CD4-positive, alpha-beta memory T cell (primary cell): ENCODE results near the gene CCDC194. TPM values are rescaled to one million over a fixed set of nuclear protein-coding genes. Genes with fewer than 3 reads are reported as not detected.
"Not testable (repeated sequence)": the region's sequence is repeated elsewhere in the genome, so short reads cannot be mapped to it uniquely, and the experiment has no call there.

ENCODE experiments used
- CTCF ChIA-PET: fragments of 350-600 bp; sonication (Branson Sonifier 250); formaldehyde crosslinking; loops from one replicate; lab custom pipeline; 2021; ENCODE audit warnings: inconsistent platforms; ENCODE audit not compliant: partially characterized antibody; lab: Charles Lee
- POLR2A ChIA-PET: fragments of 350-600 bp; sonication (Branson Sonifier 250); formaldehyde crosslinking; loops from one replicate; lab custom pipeline; 2021; ENCODE audit not compliant: partially characterized antibody; lab: Charles Lee
- DNase-seq, 5 donors: peaks; one replicate each; pipeline versions ENCODE4 v3.0.0 to v3.0.0-alpha.2; 2020 to 2022; ENCODE audit warnings: mixed read lengths in 1 of 5
- H3K27ac ChIP-seq: one replicate; pipeline ENCODE4 v1.7.0; 2013; ENCODE audit warnings: low read depth, low read length
- H3K27me3 ChIP-seq: 2 replicates; pipeline ENCODE4 v1.7.0; 2013; ENCODE audit warnings: mild to moderate bottlenecking, low read length, moderate library complexity; ENCODE audit not compliant: insufficient read depth
- H3K36me3 ChIP-seq: 2 replicates; pipeline ENCODE4 v1.7.0; 2013; ENCODE audit warnings: mild to moderate bottlenecking, low read length, moderate library complexity; ENCODE audit not compliant: insufficient read depth
- H3K4me1 ChIP-seq: 2 replicates; pipeline ENCODE4 v1.7.0; 2013; ENCODE audit warnings: mild to moderate bottlenecking, low read length, moderate library complexity; ENCODE audit not compliant: insufficient read depth
- H3K4me3 ChIP-seq, 2 donors: one replicate each; pipeline ENCODE4 v1.7.0; 2013; ENCODE audit warnings: low read length in 2 of 2, mild to moderate bottlenecking in 1 of 2
- H3K9me3 ChIP-seq, 2 donors: one replicate each; pipeline ENCODE4 v1.7.0; 2013; ENCODE audit warnings: low read length in 2 of 2, control low read depth in 1 of 2; ENCODE audit not compliant: control insufficient read depth in 1 of 2
- H3K27ac Mint-ChIP-seq, 7 donors: one replicate each; pipeline ENCODE4 v1.8.0; 2020 to 2021; ENCODE audit warnings: mixed read lengths in 7 of 7, mild to moderate bottlenecking in 6 of 7, inconsistent platforms in 3 of 7, moderate library complexity in 3 of 7
- H3K27me3 Mint-ChIP-seq, 2 donors: one replicate each; pipeline ENCODE4 v1.8.0; 2020 to 2021; ENCODE audit warnings: mixed read lengths in 2 of 2
- H3K36me3 Mint-ChIP-seq, 2 donors: one replicate each; pipeline ENCODE4 v1.8.0; 2020 to 2021; ENCODE audit warnings: mixed read lengths in 2 of 2, inconsistent platforms in 1 of 2, mild to moderate bottlenecking in 1 of 2
- H3K4me1 Mint-ChIP-seq, 4 donors: one replicate each; pipeline ENCODE4 v1.8.0; 2020 to 2021; ENCODE audit warnings: mixed read lengths in 4 of 4, mild to moderate bottlenecking in 1 of 4
- H3K4me3 Mint-ChIP-seq, 8 donors: one replicate each; pipeline ENCODE4 v1.8.0; 2020 to 2021; ENCODE audit warnings: mixed read lengths in 8 of 8, mild to moderate bottlenecking in 7 of 8, moderate library complexity in 6 of 8, inconsistent platforms in 3 of 8
- H3K9me3 Mint-ChIP-seq, 8 donors: one replicate each; pipeline ENCODE4 v1.8.0; 2020 to 2021; ENCODE audit warnings: mixed read lengths in 8 of 8, mild to moderate bottlenecking in 5 of 8, inconsistent platforms in 3 of 8, moderate library complexity in 1 of 8
- intact Hi-C: fragments of 100-400 bp; cut with micrococcal nuclease; formaldehyde crosslinking; loops from one replicate; pipeline ENCODE4 v1.15.1; 2023
- polyA plus RNA-seq, 2 donors: library from polyadenylated mRNA; unstranded; fragments of 300-500 nt; fragmentation: Illumina TruSeq; gene quantifications; one replicate each; pipeline ENCODE4 v1.2.3, GENCODE V29; 2021
- total RNA-seq, 2 experiments: library from RNA; stranded (reverse); gene quantifications; one replicate each; pipeline ENCODE4 v1.2.3, GENCODE V29; 2021

The CCDC194 gene
- total and polyA plus RNA-seq, 4 experiments from 2014 or later: 2.5 to 3.3 TPM; not detected in 2

DNA sequence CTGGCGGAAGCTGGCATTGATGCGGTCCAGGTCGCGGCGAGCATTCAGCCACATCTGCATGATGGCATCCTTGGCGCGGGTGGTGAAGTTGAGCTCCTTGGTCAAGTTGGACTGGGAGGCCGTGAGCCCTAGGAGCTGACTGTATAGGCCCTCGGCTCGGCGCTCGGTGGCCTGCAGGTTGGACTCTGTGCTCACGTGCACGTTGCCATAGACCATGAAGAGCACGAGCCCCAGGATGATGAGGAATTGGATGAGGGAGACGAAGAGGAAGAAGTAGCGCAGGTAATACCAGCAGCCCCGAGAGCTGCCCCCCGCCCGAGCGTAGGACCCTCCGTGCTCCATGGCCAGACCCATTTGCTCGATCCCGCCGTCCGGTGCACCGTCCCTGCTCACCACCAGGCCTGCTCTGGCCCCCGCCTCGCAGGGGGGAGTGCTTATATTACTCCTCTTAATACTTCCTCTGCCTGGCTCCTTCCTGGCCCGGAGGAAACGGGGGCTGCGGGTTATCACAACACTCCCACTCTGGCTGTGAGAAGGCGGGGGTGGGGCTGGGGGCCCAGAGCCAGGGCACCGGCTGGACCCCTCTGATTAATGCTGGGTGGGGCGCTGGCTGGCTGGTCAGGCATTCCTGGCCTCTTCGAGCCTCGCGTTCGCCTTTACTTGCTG lies 16.9 kb downstream of the CCDC194 start, which contains the start of gene PLVAP:
TSS of gene PLVAP (minus strand) at position 408 of the 666 bp plus-strand sequence. CDS start at position 354, 54 bp downstream.
- Histone ChIP-seq H3K9me3 (no peaks in the 10 kb centered on the region), H3K36me3 (no peaks in the 10 kb centered on the region), H3K27ac (no peak within 1 kb of the TSS), H3K4me3 (no peak within 1 kb of the TSS), H3K4me1 (no peaks in the 10 kb centered on the region), H3K27me3 (no peaks in the 10 kb centered on the region)
- intact Hi-C loops: no loop called here
- ChIA-PET POLR2A (no interaction called here), CTCF (interaction anchor here (0.6 kb wide), 1 partner anchor 31 kb away, joined by 3 read pairs; no protein-coding TSS in a partner anchor)
- Mint-ChIP-seq H3K4me3 (no peak within 1 kb of the TSS), H3K4me1 (peaks cover 0 to 5% (median under 1%) of the 10 kb centered on the region in 4 donors), H3K36me3 (no peaks in the 10 kb centered on the region), H3K9me3 (peaks cover 0 to 3% (median 0%) of the 10 kb centered on the region in 8 donors), H3K27me3 (peaks cover 2 to 6% of the 10 kb centered on the region in 2 donors), H3K27ac (no peak within 1 kb of the TSS)
- no peak for DNase-seq

DNA sequence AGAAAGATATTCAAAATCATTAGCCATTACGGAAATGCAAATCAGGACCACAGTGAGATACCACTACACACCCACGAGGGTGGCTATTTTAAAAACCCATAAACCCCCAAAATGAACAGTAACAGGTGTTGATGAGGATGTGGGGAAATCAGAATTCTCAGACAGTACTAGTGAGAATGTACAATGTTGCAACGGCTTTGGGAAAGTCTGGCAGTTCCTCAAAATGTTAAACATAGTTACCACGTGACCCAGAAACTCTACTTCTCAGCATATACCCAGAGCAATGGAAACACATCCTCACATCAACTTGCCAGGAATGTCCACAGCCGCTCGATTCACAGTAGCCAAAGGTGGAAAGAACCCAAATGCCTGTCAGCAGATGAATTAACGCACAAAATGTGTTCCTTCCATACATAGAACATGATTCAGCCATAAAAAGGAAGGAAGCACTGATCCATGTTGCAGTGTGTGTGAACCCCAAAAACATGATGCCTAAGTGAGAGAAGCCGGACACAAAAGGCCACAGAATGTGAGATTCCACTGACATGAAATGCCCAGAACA lies 23.9 kb downstream of the CCDC194 start:
- CTCF ChIA-PET: no interaction called here
- Mint-ChIP-seq H3K9me3 (no peaks in the 10 kb centered on the region), H3K4me1 (no peaks in the 10 kb centered on the region), H3K36me3 (no peaks in the 10 kb centered on the region), H3K27me3 (peaks cover 8 to 9% of the 10 kb centered on the region in 2 donors), H3K4me3 (no peak overlapping the region), H3K27ac (no peak overlapping the region)
- no peak for DNase-seq
- POLR2A ChIA-PET: no interaction called here
- no peaks in the 10 kb centered on the region for H3K9me3 ChIP-seq
- no peak overlapping the region for H3K27ac ChIP-seq
- H3K27me3 ChIP-seq: no peaks in the 10 kb centered on the region
- no peaks in the 10 kb centered on the region for H3K4me1 ChIP-seq
- intact Hi-C loops: no loop called here
- H3K36me3 ChIP-seq: no peaks in the 10 kb centered on the region
- no peak overlapping the region for H3K4me3 ChIP-seq

DNA sequence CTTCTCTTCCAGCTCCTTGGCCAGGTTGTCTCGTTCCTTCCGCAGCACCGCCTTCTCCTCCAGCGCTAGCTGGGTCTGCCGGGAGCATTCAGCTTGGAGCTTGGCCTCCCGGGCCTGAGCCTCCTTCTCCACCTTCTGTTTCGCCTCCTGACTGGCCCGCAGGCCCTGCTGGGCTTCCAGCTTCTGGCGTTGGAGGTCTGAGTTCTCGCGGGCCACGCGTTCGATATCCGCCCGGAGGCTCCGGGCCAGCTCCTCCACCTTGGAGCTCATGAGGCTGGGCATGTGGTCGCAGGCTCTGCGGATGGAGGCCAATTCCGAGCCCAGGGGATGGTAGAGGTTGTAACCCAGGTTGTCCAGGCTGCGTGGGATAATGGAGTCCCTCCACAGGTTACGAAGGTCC lies 28.6 kb downstream of the CCDC194 start:
- Mint-ChIP-seq H3K4me1 (no peaks in the 10 kb centered on the region), H3K9me3 (no peaks in the 10 kb centered on the region), H3K27me3 (peaks cover 6% of the 10 kb centered on the region in 2 donors), H3K4me3 (no peak overlapping the region), H3K36me3 (no peaks in the 10 kb centered on the region), H3K27ac (peak overlapping the region in 1 of 7 donors; percentile 53)
- Histone ChIP-seq H3K27me3 (no peaks in the 10 kb centered on the region), H3K27ac (no peak overlapping the region), H3K4me1 (no peaks in the 10 kb centered on the region), H3K9me3 (no peaks in the 10 kb centered on the region), H3K36me3 (no peaks in the 10 kb centered on the region), H3K4me3 (no peak overlapping the region)
- DNase-seq: no peak
- CTCF ChIA-PET: interaction anchor here (1.1 to 1.5 kb wide), 3 partner anchors 21 to 25 kb away, joined by 4 read pairs; no protein-coding TSS in a partner anchor
- intact Hi-C loops: no loop called here
- POLR2A ChIA-PET: no interaction called here

DNA sequence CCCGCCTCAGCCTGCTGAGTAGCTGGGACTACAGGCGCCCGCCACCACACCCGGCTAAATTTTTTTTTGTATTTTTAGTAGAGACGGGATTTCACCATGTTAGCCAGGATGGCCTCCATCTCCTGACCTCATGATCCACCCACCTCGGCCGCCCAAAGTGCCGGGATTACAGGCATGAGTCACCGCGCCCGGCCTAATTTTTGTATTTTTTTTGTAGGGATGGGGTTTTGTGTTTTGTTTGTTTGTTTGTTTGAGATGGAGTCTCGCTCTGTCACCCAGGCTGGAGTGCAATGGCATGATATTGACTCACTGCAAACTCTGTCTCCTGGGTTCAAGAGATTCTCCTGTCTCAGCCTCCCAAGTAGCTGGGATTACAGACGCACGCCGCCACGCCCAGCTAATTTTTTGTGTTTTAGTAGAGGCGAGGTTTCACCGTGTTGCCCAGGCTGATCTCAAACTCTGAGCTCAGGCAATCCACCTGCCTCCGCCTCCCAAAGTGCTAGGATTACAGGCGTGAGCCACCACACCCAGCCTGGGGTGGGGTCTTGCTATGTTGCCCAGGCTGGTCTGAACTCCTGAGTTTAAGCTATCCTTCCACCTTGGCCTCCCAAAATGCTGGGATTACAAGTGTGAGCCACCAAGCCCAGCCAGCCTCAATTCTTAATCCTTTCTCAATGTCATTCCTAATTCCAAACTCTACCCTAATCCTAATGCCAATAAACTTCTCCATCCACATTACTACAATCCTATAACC lies 30.0 kb downstream of the CCDC194 start:
- H3K27me3 Mint-ChIP-seq, H3K27me3 ChIP-seq, intact Hi-C loops, H3K4me1 ChIP-seq, DNase-seq, H3K27ac ChIP-seq, H3K36me3 ChIP-seq, H3K9me3 ChIP-seq, H3K9me3 Mint-ChIP-seq, H3K4me3 Mint-ChIP-seq, H3K27ac Mint-ChIP-seq, H3K4me3 ChIP-seq, POLR2A ChIA-PET, H3K4me1 Mint-ChIP-seq, H3K36me3 Mint-ChIP-seq: not testable (repeated sequence)
- CTCF ChIA-PET: interaction anchor here (0.8 to 1.0 kb wide), 2 partner anchors 18 to 22 kb away, joined by 3 read pairs; no protein-coding TSS in a partner anchor

DNA sequence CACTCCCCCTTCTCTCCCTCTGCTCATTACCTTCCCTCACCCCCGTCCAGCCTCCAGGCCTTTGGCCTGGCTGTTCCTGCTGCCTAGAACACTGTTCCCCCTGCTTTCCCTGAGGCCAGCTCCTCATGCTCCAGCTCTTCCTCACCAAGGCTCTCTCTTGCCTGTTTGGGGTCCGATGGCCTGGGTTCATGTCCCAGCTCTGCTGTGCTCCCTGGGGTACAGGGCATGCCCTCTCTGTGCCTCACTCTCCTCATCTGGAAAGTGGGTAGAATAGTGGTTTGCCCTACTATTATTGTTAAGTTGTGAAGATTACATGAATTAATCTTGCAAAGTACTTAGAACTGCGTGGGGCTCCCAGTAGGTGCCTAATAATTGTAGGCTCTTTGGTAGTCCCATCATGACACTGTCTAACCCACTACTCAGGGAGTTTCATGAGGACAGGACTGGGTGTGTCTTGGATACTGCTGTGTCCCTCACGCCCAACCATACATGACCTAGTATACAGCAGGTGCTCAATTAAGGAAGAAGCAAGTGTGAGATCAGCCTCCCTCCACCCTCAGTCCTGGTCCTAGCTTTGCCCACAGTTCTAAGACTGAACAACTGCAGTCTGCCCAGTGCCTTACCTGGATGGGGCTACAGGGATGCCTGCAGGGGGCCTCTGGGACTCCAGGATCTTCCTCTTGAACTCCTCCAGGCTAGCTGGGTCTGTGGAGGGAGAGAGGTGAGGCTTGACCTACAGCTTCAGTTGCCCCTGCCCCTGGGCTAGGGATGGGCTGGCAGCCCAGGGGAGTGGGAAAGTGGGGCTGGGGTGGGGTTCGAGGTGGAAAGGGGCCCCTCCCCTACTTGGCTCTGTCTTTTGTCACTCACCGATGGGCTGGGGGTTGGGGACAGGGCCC lies 33.8 kb downstream of the CCDC194 start:
- intact Hi-C loops: no loop called here
- no peak overlapping the region for H3K4me3 Mint-ChIP-seq
- H3K27me3 Mint-ChIP-seq: peaks cover 0 to 2% of the 10 kb centered on the region in 2 donors
- H3K4me1 Mint-ChIP-seq: no peaks in the 10 kb centered on the region
- Histone ChIP-seq H3K27ac (no peak overlapping the region), H3K9me3 (no peaks in the 10 kb centered on the region), H3K36me3 (no peaks in the 10 kb centered on the region), H3K4me3 (no peak overlapping the region), H3K4me1 (no peaks in the 10 kb centered on the region), H3K27me3 (no peaks in the 10 kb centered on the region)
- H3K9me3 Mint-ChIP-seq: peaks cover 0 to 2% (median 0%) of the 10 kb centered on the region in 8 donors
- no peak for DNase-seq
- ChIA-PET CTCF (no interaction called here), POLR2A (no interaction called here)
- H3K27ac Mint-ChIP-seq: no peak overlapping the region
- no peaks in the 10 kb centered on the region for H3K36me3 Mint-ChIP-seq

DNA sequence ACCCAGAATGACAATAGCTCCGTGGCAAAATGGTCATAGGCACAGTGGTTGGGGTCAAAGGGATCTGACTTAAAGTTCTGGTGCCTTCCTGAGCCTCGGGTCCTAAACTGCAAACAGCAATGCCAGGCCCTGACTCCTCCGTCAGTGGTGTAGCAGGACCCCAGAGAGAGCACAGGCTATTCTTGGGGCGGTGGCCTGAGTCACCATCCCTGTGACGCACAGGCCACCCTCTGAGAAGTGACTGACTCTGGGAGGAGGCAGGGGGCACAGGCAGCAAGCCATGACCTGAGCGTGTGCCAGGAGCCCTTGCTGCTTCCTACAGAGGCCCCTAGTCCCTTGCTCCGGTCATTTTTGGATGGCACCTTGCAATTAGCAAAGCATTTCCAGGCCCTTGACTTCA lies 35.6 kb downstream of the CCDC194 start:
- H3K36me3 ChIP-seq: no peaks in the 10 kb centered on the region
- no peak overlapping the region for H3K27ac Mint-ChIP-seq
- no peaks in the 10 kb centered on the region for H3K4me1 Mint-ChIP-seq
- H3K4me3 Mint-ChIP-seq: no peak overlapping the region
- ChIA-PET POLR2A (no interaction called here), CTCF (interaction anchor here (0.7 kb wide), 1 partner anchor 263 kb away, joined by 3 read pairs; no protein-coding TSS in a partner anchor)
- no peaks in the 10 kb centered on the region for H3K27me3 ChIP-seq
- H3K9me3 ChIP-seq: no peaks in the 10 kb centered on the region
- H3K27me3 Mint-ChIP-seq: peaks cover 0 to 1% of the 10 kb centered on the region in 2 donors
- no peaks in the 10 kb centered on the region for H3K36me3 Mint-ChIP-seq
- H3K27ac ChIP-seq: no peak overlapping the region
- H3K4me3 ChIP-seq: no peak overlapping the region
- H3K9me3 Mint-ChIP-seq: peaks cover 0 to 2% (median 0%) of the 10 kb centered on the region in 8 donors
- DNase-seq: no peak
- no peaks in the 10 kb centered on the region for H3K4me1 ChIP-seq
- intact Hi-C loops: no loop called here
